H9 (cell line): ENCODE measurements around the gene CDK14. TPM values are rescaled to one million over a fixed set of nuclear protein-coding genes. Genes with fewer than 3 reads are reported as not detected.

Source experiments
- DNase-seq: peaks from one replicate; pipeline ENCODE4 v3.0.0-alpha.2; 2017
- H2AFZ ChIP-seq: one replicate; pipeline ENCODE4 v1.6.1; 2013; ENCODE audit warnings: mild to moderate bottlenecking, low read length, control low read depth, moderate library complexity
- H2AK5ac ChIP-seq: 2 replicates; pipeline ENCODE4 v1.6.1; 2013; ENCODE audit warnings: low read length, control low read depth, mixed read lengths; ENCODE audit not compliant: insufficient read length
- H2BK120ac ChIP-seq: one replicate; pipeline ENCODE4 v1.6.1; 2013; ENCODE audit warnings: low read depth, mild to moderate bottlenecking, low read length, control low read depth, inconsistent platforms; ENCODE audit not compliant: poor library complexity, severe bottlenecking
- H2BK12ac ChIP-seq: 2 replicates; pipeline ENCODE4 v1.6.1; 2013; ENCODE audit warnings: low read length, control low read depth, mixed read lengths, low read depth; ENCODE audit not compliant: insufficient read length
- H2BK15ac ChIP-seq: 2 replicates; pipeline ENCODE4 v1.6.1; 2013; ENCODE audit warnings: low read depth, low read length, control low read depth
- H2BK20ac ChIP-seq: one replicate; pipeline ENCODE4 v1.6.1; 2013; ENCODE audit warnings: low read depth, mild to moderate bottlenecking, low read length, control low read depth, inconsistent platforms; ENCODE audit not compliant: poor library complexity, severe bottlenecking
- H2BK5ac ChIP-seq: 2 replicates; pipeline ENCODE4 v1.6.1; 2013; ENCODE audit warnings: low read length, control low read depth, mixed read lengths; ENCODE audit not compliant: insufficient read length
- H3K14ac ChIP-seq: 2 replicates; pipeline ENCODE4 v1.6.1; 2013; ENCODE audit warnings: low read length, control low read depth; ENCODE audit not compliant: insufficient read depth
- H3K18ac ChIP-seq: 2 replicates; pipeline ENCODE4 v1.6.1; 2013; ENCODE audit warnings: low read depth, mild to moderate bottlenecking, mixed read lengths, low read length, control low read depth; ENCODE audit not compliant: insufficient read length
- H3K23ac ChIP-seq: 2 replicates; pipeline ENCODE4 v1.6.1; 2013; ENCODE audit warnings: low read length, control low read depth, mixed read lengths, low read depth; ENCODE audit not compliant: insufficient read length
- H3K23me2 ChIP-seq: 2 replicates; pipeline ENCODE4 v1.6.1; 2013; ENCODE audit warnings: low read depth, mild to moderate bottlenecking, mixed read lengths, low read length, control low read depth; ENCODE audit not compliant: insufficient read length, poor library complexity, severe bottlenecking
- H3K27ac ChIP-seq: 2 replicates; pipeline ENCODE4 v1.5.1; 2013; ENCODE audit warnings: low read length, control low read depth, mixed read lengths, low read depth; ENCODE audit not compliant: insufficient read length
- H3K27me3 ChIP-seq: 2 replicates; pipeline ENCODE4 v1.6.1; 2013; ENCODE audit warnings: low read length, control low read depth, inconsistent platforms; ENCODE audit not compliant: insufficient read depth
- H3K4ac ChIP-seq: 2 replicates; pipeline ENCODE4 v1.6.1; 2013; ENCODE audit warnings: low read depth, mild to moderate bottlenecking, control low read depth, inconsistent platforms, low read length, moderate library complexity
- H3K4me1 ChIP-seq: 2 replicates; pipeline ENCODE4 v1.6.1; 2013; ENCODE audit warnings: low read length, control low read depth, inconsistent platforms; ENCODE audit not compliant: insufficient read depth
- H3K4me2 ChIP-seq: 2 replicates; pipeline ENCODE4 v1.6.1; 2013; ENCODE audit warnings: low read length, control low read depth, mixed read lengths; ENCODE audit not compliant: insufficient read length, insufficient read depth
- H3K56ac ChIP-seq: 2 replicates; pipeline ENCODE4 v1.6.1; 2013; ENCODE audit warnings: low read depth, mild to moderate bottlenecking, mixed read lengths, low read length, control low read depth; ENCODE audit not compliant: insufficient read length
- H3K79me1 ChIP-seq: 2 replicates; pipeline ENCODE4 v1.6.1; 2013; ENCODE audit warnings: low read depth, mild to moderate bottlenecking, moderate library complexity, low read length, control low read depth, inconsistent platforms; ENCODE audit not compliant: insufficient read depth, poor library complexity, severe bottlenecking
- H3K79me2 ChIP-seq: 2 replicates; pipeline ENCODE4 v1.6.1; 2013; ENCODE audit warnings: low read length, control low read depth, inconsistent platforms; ENCODE audit not compliant: insufficient read depth
- H3K9ac ChIP-seq: 2 replicates; pipeline ENCODE4 v1.6.1; 2013; ENCODE audit warnings: low read length, control low read depth, mixed read lengths; ENCODE audit not compliant: insufficient read length; ENCODE audit errors: extremely low read depth
- H3K9me3 ChIP-seq: one replicate; pipeline ENCODE4 v1.6.1; 2013; ENCODE audit warnings: low read depth, low read length, inconsistent platforms; ENCODE audit not compliant: control insufficient read depth
- H3T11ph ChIP-seq: one replicate; pipeline ENCODE4 v1.6.1; 2013; ENCODE audit warnings: mild to moderate bottlenecking, low read length, control low read depth, inconsistent platforms
- H4K20me1 ChIP-seq: one replicate; pipeline ENCODE4 v1.6.1; 2013; ENCODE audit not compliant: control insufficient read depth, insufficient read length, insufficient read depth
- H4K5ac ChIP-seq: 2 replicates; pipeline ENCODE4 v1.6.1; 2013; ENCODE audit warnings: low read depth, mild to moderate bottlenecking, mixed read lengths, low read length, control low read depth; ENCODE audit not compliant: insufficient read length
- H4K8ac ChIP-seq: replicated peaks from 2 replicates; pipeline ENCODE4 v1.6.1; 2013; ENCODE audit warnings: low read length, control low read depth, mixed read lengths, low read depth; ENCODE audit not compliant: insufficient read length
- H4K91ac ChIP-seq: 2 replicates; pipeline ENCODE4 v1.6.1; 2013; ENCODE audit warnings: low read depth, mild to moderate bottlenecking, moderate library complexity, mixed read lengths, low read length, control low read depth; ENCODE audit not compliant: insufficient read length
- H3K27ac Mint-ChIP-seq, 3 experiments: 2 replicates in 2 of 3; 3 replicates in 1 of 3; pipeline ENCODE4 v1.8.0; 2020 to 2021; ENCODE audit warnings: mixed read lengths in 3 of 3, mild to moderate bottlenecking in 1 of 3, moderate library complexity in 1 of 3
- H3K27me3 Mint-ChIP-seq: 2 replicates; pipeline ENCODE4 v1.8.0; 2021; ENCODE audit warnings: low read depth, mild to moderate bottlenecking, moderate library complexity, mixed read lengths
- H3K36me3 Mint-ChIP-seq, 3 experiments: 2 replicates in 2 of 3; 3 replicates in 1 of 3; pipeline ENCODE4 v1.8.0; 2020 to 2021; ENCODE audit warnings: low read depth in 3 of 3, mixed read lengths in 3 of 3; ENCODE audit not compliant: insufficient read depth in 1 of 3
- H3K4me1 Mint-ChIP-seq, 2 experiments: 2 replicates each; pipeline ENCODE4 v1.8.0; 2020; ENCODE audit warnings: mixed read lengths in 2 of 2
- H3K4me3 Mint-ChIP-seq, 2 experiments: 2 replicates in 1 of 2; 3 replicates in 1 of 2; pipeline ENCODE4 v1.8.0; 2020 to 2021; ENCODE audit warnings: mild to moderate bottlenecking in 2 of 2, mixed read lengths in 2 of 2, moderate library complexity in 1 of 2
- H3K9me3 Mint-ChIP-seq, 2 experiments: 2 replicates in 1 of 2; 3 replicates in 1 of 2; pipeline ENCODE4 v1.8.0; 2020; ENCODE audit warnings: mild to moderate bottlenecking in 2 of 2, mixed read lengths in 2 of 2, moderate library complexity in 1 of 2
- WGBS: extraction: QIAGEN DNeasy Blood & Tissue Kit; methylation state at CpG from one replicate; pipeline ENCODE4 v1.1.7; 2013; ENCODE audit warnings: missing lambda C conversion rate, low lambda C conversion rate, mixed read lengths; ENCODE audit not compliant: insufficient read length; ENCODE audit errors: extremely low coverage; 5-methylcytosine and 5-hydroxymethylcytosine counted together
- total RNA-seq: library from RNA; stranded (reverse); gene quantifications from 2 replicates; pipeline ENCODE4 v1.2.1, GENCODE V29; 2021
- TF ChIP-seq, protein P1 (sequence below): fragments of 200-600 bp; sonication (generic); conservative IDR thresholded peaks from 3 replicates; pipeline ENCODE4 v1.8.0; 2021; ENCODE audit warnings: antibody characterized with exemption, mild to moderate bottlenecking

Gene CDK14
- total RNA-seq, 1 experiment from 2014 or later, result 23.9 TPM

DNA sequence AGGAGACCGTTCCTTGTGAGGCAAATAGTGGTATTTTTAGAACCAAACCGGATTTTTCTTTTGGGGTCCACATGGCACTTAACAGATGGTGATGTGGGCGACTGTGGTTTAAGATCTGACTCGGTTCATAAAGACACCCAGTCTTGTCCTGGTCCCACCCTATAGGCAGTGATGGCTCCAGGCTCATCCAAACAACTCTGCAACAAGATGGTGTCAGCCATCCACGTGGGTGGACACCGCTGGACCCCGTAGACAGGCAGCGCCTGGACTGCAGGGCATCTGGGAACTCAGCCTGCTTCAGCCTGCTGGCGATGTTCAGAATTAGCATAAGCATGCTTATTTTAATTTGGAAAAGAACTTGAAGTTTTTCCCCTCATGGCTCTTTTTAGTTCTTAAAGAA, 409.7 kb downstream of the CDK14 start:
- TF ChIP-seq, protein P1, sequence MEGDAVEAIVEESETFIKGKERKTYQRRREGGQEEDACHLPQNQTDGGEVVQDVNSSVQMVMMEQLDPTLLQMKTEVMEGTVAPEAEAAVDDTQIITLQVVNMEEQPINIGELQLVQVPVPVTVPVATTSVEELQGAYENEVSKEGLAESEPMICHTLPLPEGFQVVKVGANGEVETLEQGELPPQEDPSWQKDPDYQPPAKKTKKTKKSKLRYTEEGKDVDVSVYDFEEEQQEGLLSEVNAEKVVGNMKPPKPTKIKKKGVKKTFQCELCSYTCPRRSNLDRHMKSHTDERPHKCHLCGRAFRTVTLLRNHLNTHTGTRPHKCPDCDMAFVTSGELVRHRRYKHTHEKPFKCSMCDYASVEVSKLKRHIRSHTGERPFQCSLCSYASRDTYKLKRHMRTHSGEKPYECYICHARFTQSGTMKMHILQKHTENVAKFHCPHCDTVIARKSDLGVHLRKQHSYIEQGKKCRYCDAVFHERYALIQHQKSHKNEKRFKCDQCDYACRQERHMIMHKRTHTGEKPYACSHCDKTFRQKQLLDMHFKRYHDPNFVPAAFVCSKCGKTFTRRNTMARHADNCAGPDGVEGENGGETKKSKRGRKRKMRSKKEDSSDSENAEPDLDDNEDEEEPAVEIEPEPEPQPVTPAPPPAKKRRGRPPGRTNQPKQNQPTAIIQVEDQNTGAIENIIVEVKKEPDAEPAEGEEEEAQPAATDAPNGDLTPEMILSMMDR, result no peak
- H4K20me1 ChIP-seq, result no peaks in the 10 kb centered on the region

More for the DNA sequence above, 409.7 kb downstream of the CDK14 start:
- no peak overlapping the region for H2BK5ac ChIP-seq
- H3K23me2 ChIP-seq, result no peaks in the 10 kb centered on the region
- no peak overlapping the region for H4K8ac ChIP-seq
- H3K56ac ChIP-seq, result no peak overlapping the region
- Mint-ChIP-seq H3K4me3 (no peak overlapping the region), H3K27me3 (no peaks in the 10 kb centered on the region), H3K36me3 (peaks cover 0 to 2% (median 0%) of the 10 kb centered on the region in 3 experiments; a peak in 1 of 7 replicates), H3K4me1 (peaks cover 2 to 8% of the 10 kb centered on the region in 2 experiments), H3K9me3 (no peaks in the 10 kb centered on the region), H3K27ac (no peak overlapping the region)
- H3K14ac ChIP-seq, result no peak overlapping the region
- no peak overlapping the region for H2AFZ ChIP-seq
- H3K9ac ChIP-seq, result no peak overlapping the region
- H2BK120ac ChIP-seq, result no peak overlapping the region
- no peak overlapping the region for H3K4me2 ChIP-seq
- no peaks in the 10 kb centered on the region for H3K4me1 ChIP-seq
- H2BK12ac ChIP-seq, result no peak overlapping the region
- no peak overlapping the region for H4K91ac ChIP-seq
- H3T11ph ChIP-seq, result no peak overlapping the region
- H3K9me3 ChIP-seq, result no peaks in the 10 kb centered on the region
- H3K18ac ChIP-seq, result no peak overlapping the region
- no peak overlapping the region for H2AK5ac ChIP-seq
- H3K79me1 ChIP-seq, result no peaks in the 10 kb centered on the region
- no peak overlapping the region for H3K23ac ChIP-seq
- no peak overlapping the region for H3K27ac ChIP-seq
- H3K27me3 ChIP-seq, result no peaks in the 10 kb centered on the region
- no peak overlapping the region for H3K4ac ChIP-seq
- no peak overlapping the region for H2BK20ac ChIP-seq
- H3K79me2 ChIP-seq, result no peaks in the 10 kb centered on the region
- no peak for DNase-seq
- H4K5ac ChIP-seq, result no peak overlapping the region
- H2BK15ac ChIP-seq, result no peak overlapping the region
- WGBS, result no CpG with 5 or more reads among the region's 9 CpGs
